GM12878 (cell line): Measurements from ENCODE around the gene LRP1B. TPM values are rescaled to one million over a fixed set of nuclear protein-coding genes. Genes with fewer than 3 reads are reported as not detected.

ENCODE experiments used
- ATAC-seq: fragments of 200-7000 bp; cut with Tn5 transposase; 3 replicates; pipeline ENCODE4 v1.9.1; 2020; ENCODE audit warnings: mild to moderate bottlenecking, moderate library complexity
- BruUV-seq: library from RNA; stranded (reverse); fragments of 400-500 nt; replicated peaks from 2 replicates; lab custom pipeline; 2021; lab: Mats Ljungman, UMichigan
- CTCF ChIA-PET: fragments of 300-600 bp; sonication (Branson Sonifier 250); formaldehyde crosslinking; extraction: SDS; loops from one replicate; lab custom pipeline; 2021; ENCODE audit warnings: inconsistent platforms; lab: Yijun Ruan, JAX
- POLR2A ChIA-PET: fragments of 350-600 bp; formaldehyde crosslinking; extraction: SDS; loops from one replicate; lab custom pipeline; 2021; ENCODE audit warnings: inconsistent platforms; lab: Charles Lee
- RAD21 ChIA-PET: fragments of 300-600 bp; sonication (Branson Sonifier 250); formaldehyde crosslinking; loops from one replicate; lab custom pipeline; 2023; ENCODE audit warnings: antibody characterized with exemption; ENCODE audit not compliant: unreplicated experiment; lab: Charles Lee
- SMC1A ChIA-PET: fragments of 300-600 bp; sonication (Branson Sonifier 250); formaldehyde crosslinking; loops from one replicate; lab custom pipeline; 2023; ENCODE audit not compliant: unreplicated experiment, uncharacterized antibody; lab: Charles Lee
- DNase-seq: peaks from one replicate; pipeline ENCODE4 v3.0.0-alpha.2; 2011; ENCODE audit warnings: low read depth, low spot score
- FAIRE-seq: peaks from 3 replicates; lab custom pipeline; 2011; peaks lifted over from hg19 to GRCh38; lab: Jason Lieb, UNC
- H2AFZ ChIP-seq: 2 replicates; pipeline ENCODE4 v1.6.0; 2011; ENCODE audit warnings: low read depth, low read length, control low read depth; ENCODE audit not compliant: control insufficient read depth
- H3K27ac ChIP-seq: 2 replicates; pipeline ENCODE4 v1.5.1; 2011; ENCODE audit warnings: control low read depth; ENCODE audit not compliant: control insufficient read depth, insufficient read depth
- H3K27me3 ChIP-seq, 2 experiments: replicated peaks in 1 of 2; 2 replicates each; pipeline versions ENCODE4 v1.6.0 to v1.6.1; 2011; ENCODE audit warnings: low read length in 1 of 2; ENCODE audit not compliant: control insufficient read depth in 2 of 2, insufficient read depth in 2 of 2
- H3K36me3 ChIP-seq, 2 experiments: 2 replicates each; pipeline ENCODE4 v1.5.1; 2011; ENCODE audit warnings: low read length in 1 of 2; ENCODE audit not compliant: control insufficient read depth in 2 of 2, insufficient read depth in 2 of 2
- H3K4me1 ChIP-seq: 2 replicates; pipeline ENCODE4 v1.6.1; 2011; ENCODE audit warnings: mild to moderate bottlenecking, low read length, moderate library complexity, mixed read lengths; ENCODE audit not compliant: control insufficient read depth, insufficient read depth
- H3K4me2 ChIP-seq: 2 replicates; pipeline ENCODE4 v1.6.0; 2011; ENCODE audit warnings: control low read depth; ENCODE audit not compliant: control insufficient read depth, insufficient read depth
- H3K4me3 ChIP-seq: fragments of 200-600 bp; sonication (generic); 2 replicates; pipeline ENCODE4 v1.5.1; 2016
- H3K79me2 ChIP-seq: 2 replicates; pipeline ENCODE4 v1.6.0; 2011; ENCODE audit warnings: low read length; ENCODE audit not compliant: control insufficient read depth, insufficient read depth
- H3K9ac ChIP-seq: 2 replicates; pipeline ENCODE4 v1.8.0; 2011; ENCODE audit warnings: low read length, control low read depth, mixed read lengths; ENCODE audit not compliant: control insufficient read depth, insufficient read depth
- H3K9me3 ChIP-seq: replicated peaks from 3 replicates; pipeline ENCODE4 v1.5.1; 2011; ENCODE audit warnings: mild to moderate bottlenecking, low read length; ENCODE audit not compliant: control insufficient read depth, insufficient read depth
- H4K20me1 ChIP-seq: 2 replicates; pipeline ENCODE4 v1.6.0; 2011; ENCODE audit not compliant: control insufficient read depth, insufficient read depth
- ATF2 ChIP-seq: IDR thresholded peaks from 2 replicates; pipeline ENCODE4 v1.6.1; 2012; ENCODE audit warnings: low read length, inconsistent platforms
- BCL3 ChIP-seq: IDR thresholded peaks from 2 replicates; pipeline ENCODE4 v1.6.1; 2011; ENCODE audit warnings: borderline replicate concordance, low read depth, mild to moderate bottlenecking, moderate library complexity, low read length; ENCODE audit not compliant: insufficient read depth, poor library complexity, severe bottlenecking
- ETV6 ChIP-seq, 2 experiments: fragments of 450-650 bp in 1 of 2; IDR thresholded peaks in 1 of 2; conservative IDR thresholded peaks in 1 of 2; 2 replicates each; pipeline ENCODE4 v1.6.1; 2014; ENCODE audit warnings: antibody characterized with exemption in 1 of 2, borderline replicate concordance in 1 of 2, low read depth in 1 of 2, mild to moderate bottlenecking in 1 of 2, moderate library complexity in 1 of 2
- FOS ChIP-seq: IDR thresholded peaks from 3 replicates; pipeline ENCODE4 v1.6.1; 2011; ENCODE audit warnings: borderline replicate concordance; ENCODE audit not compliant: insufficient read length; ENCODE audit errors: extremely low read depth
- PBX3 ChIP-seq: IDR thresholded peaks from 2 replicates; pipeline ENCODE4 v1.6.1; 2011; ENCODE audit warnings: mild to moderate bottlenecking, low read depth, low read length, moderate library complexity; ENCODE audit not compliant: insufficient replicate concordance
- RAD51 ChIP-seq: fragments of 450-650 bp; IDR thresholded peaks from 2 replicates; pipeline ENCODE4 v1.6.1; 2016; ENCODE audit warnings: moderate library complexity, mild to moderate bottlenecking, inconsistent platforms
- SP1 ChIP-seq: IDR thresholded peaks from one replicate; pipeline ENCODE4 v1.6.1; 2011; ENCODE audit warnings: low read depth, low read length
- STAT1 ChIP-seq: fragments of 450-650 bp; conservative IDR thresholded peaks from 2 replicates; pipeline ENCODE4 v1.6.1; 2014; ENCODE audit warnings: antibody characterized with exemption, mild to moderate bottlenecking
- USF1 ChIP-seq: IDR thresholded peaks from 2 replicates; pipeline ENCODE4 v1.6.1; 2011; ENCODE audit warnings: borderline replicate concordance, low read depth, mild to moderate bottlenecking, moderate library complexity, mixed read lengths, low read length; ENCODE audit not compliant: insufficient read depth; ENCODE audit errors: extremely low read length
- ZBTB11 ChIP-seq: fragments of 450-650 bp; formaldehyde crosslinking; IDR thresholded peaks from 2 replicates; pipeline ENCODE4 v1.5.0; 2022; ENCODE audit warnings: mild to moderate bottlenecking, missing genetic modification characterization
- ZBTB4 ChIP-seq: fragments of 450-650 bp; formaldehyde crosslinking; IDR thresholded peaks from 2 replicates; pipeline ENCODE4 v1.4.0; 2022; ENCODE audit warnings: mild to moderate bottlenecking, moderate library complexity
- WGBS: methylation state at CpG from one replicate; pipeline ENCODE4 v1.1.6; 2016; ENCODE audit warnings: low lambda C conversion rate; ENCODE audit not compliant: insufficient replicate concordance, insufficient coverage; ENCODE audit errors: missing lambda C conversion rate; 5-methylcytosine and 5-hydroxymethylcytosine counted together
- in situ Hi-C: fragments of 300-500 bp; cut with MboI; formaldehyde crosslinking; loops from 9 replicates; pipeline ENCODE4 v1.14.3; 2018; ENCODE audit warnings: mixed read lengths
- intact Hi-C: fragments of 100-400 bp; cut with micrococcal nuclease; formaldehyde crosslinking; loops from one replicate; pipeline ENCODE4 v1.14.2; 2022; ENCODE audit not compliant: unreplicated experiment
- polyA plus RNA-seq, 11 experiments: library from polyadenylated mRNA; depleted of rRNA in 4 of 11; unstranded in 6 of 11; stranded (reverse) in 5 of 11; fragments of >200 nt; fragmentation: Nextera tagmentation in 4 of 11; fragmentation: Illumina TruSeq in 1 of 11; extraction: Ambion mirVana in 4 of 11; extraction: Trizol in 1 of 11; gene quantifications; 1 replicate in 1 of 11; 2 replicates in 10 of 11; pipeline versions ENCODE4 v1.2.1 to v1.2.3, GENCODE V29; 2011 to 2016; ENCODE audit warnings: inconsistent platforms in 2 of 11, missing spikeins in 2 of 11, low read depth in 1 of 11
- total RNA-seq, 4 experiments: library from RNA; depleted of rRNA in 3 of 4; stranded (reverse); fragments of >200 nt in 3 of 4; fragmentation: Illumina TruSeq in 1 of 4; extraction: Trizol in 1 of 4; gene quantifications; 2 replicates each; pipeline versions ENCODE4 v1.2.1 to v1.2.3, GENCODE V29; 2013 to 2021

Gene LRP1B
- total and polyA plus RNA-seq, 10 of the 15 experiments (the other 5 are each of a cell fraction or from before 2014, with no cell fraction given) = under 0.01 to 0.06 (median 0.03) TPM; not detected in 5

- no peak for ATAC-seq
- RAD21 ChIA-PET = no interaction called here
- TF ChIP-seq PBX3 (no peak), ETV6 (conservative IDR thresholded peaks at IDR 0.05 in 1 of 2, IDR thresholded peaks at IDR 0.05 in 1 of 2; ENCODE audit: borderline replicate concordance in 1 of 2, low read depth in 1 of 2) (no peak), ATF2 (no peak), USF1 (no peak), FOS (no peak), SP1 (no peak), ZBTB4 (CRISPR knock-in tag) (no peak), STAT1 (no peak), ZBTB11 (no peak), RAD51 (no peak), BCL3 (no peak)
Measured at GRCh38 chr2:141647353-141647752, 483.5 kb downstream of the LRP1B start.

More at GRCh38 chr2:141647353-141647752, 483.5 kb downstream of the LRP1B start:
- BruUV-seq = no TSS peak
- in situ Hi-C loops (no loop called here), intact Hi-C loops (no loop called here)
- 1% methylated on average over 3 of the region's 3 CpGs for WGBS
- no peaks in the 10 kb centered on the region for H3K36me3 ChIP-seq
- DNase-seq (no peak), FAIRE-seq (no peak)
- H3K9me3 ChIP-seq = no peaks in the 10 kb centered on the region
- ChIA-PET SMC1A (no interaction called here), POLR2A (no interaction called here), CTCF (interaction anchor here (1.1 kb wide), 1 partner anchor 36 kb away, joined by 3 read pairs; no protein-coding TSS in a partner anchor)
- H3K79me2 ChIP-seq = no peaks in the 10 kb centered on the region
- no peak overlapping the region for H3K9ac ChIP-seq
- no peak overlapping the region for H2AFZ ChIP-seq
- H3K4me3 ChIP-seq = no peak overlapping the region
- no peaks in the 10 kb centered on the region; a peak in 1 of 4 replicates for H3K27me3 ChIP-seq
- no peaks in the 10 kb centered on the region for H4K20me1 ChIP-seq
- no peaks in the 10 kb centered on the region for H3K4me1 ChIP-seq
- H3K27ac ChIP-seq = no peak overlapping the region
- H3K4me2 ChIP-seq = no peak overlapping the region
